HG03520 (cell line): ENCODE results near the gene SLC26A6.

Experiments
- ATAC-seq: cut with Tn5 transposase; IDR thresholded peaks from one replicate; pipeline ENCODE4 v1.9.1; 2021; ENCODE audit warnings: mild to moderate bottlenecking, moderate library complexity; ENCODE audit not compliant: unreplicated experiment

SLC26A6 gene

GRCh38 chr3:48599509-48600285 is 35.6 kb downstream of the SLC26A6 start:
- no peak for ATAC-seq

- no peak for ATAC-seq
Measured at GRCh38 chr3:48599077-48599501, 36.2 kb downstream of the SLC26A6 start.

GRCh38 chr3:48598323-48599076 is 36.8 kb downstream of the SLC26A6 start:
- no peak for ATAC-seq

- no peak for ATAC-seq
Measured at GRCh38 chr3:48597408-48597800, 37.9 kb downstream of the SLC26A6 start.

- no peak for ATAC-seq
Measured at GRCh38 chr3:48596676-48597407, 38.4 kb downstream of the SLC26A6 start.

- ATAC-seq, result no peak
Measured at GRCh38 chr3:48596157-48596556, 39.1 kb downstream of the SLC26A6 start.

- ATAC-seq, result no peak
Measured at GRCh38 chr3:48595526-48596121, 39.6 kb downstream of the SLC26A6 start.

DNA sequence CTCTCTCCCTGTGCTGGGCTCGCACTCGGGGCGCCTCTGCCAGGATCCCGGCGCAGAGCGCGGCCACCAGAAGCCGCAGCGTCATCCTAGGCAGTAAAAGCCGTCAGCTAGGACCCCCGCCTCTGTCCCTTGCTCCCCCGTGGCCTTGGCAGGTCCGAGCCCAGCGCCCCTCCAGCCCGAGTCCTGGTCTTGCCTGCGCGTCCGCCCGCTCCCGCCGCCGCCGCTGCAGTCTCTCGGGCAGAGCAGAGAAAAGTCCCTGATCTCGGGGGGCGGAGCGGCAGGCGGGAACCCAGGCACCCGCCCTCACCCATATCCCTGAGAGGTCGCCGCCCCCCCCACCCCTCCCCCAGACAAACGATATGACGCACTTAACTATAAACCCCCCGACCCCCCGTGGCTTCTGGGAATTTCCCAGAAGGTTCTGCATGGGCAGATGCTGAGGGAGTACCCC is 40.2 kb downstream of the SLC26A6 start, which contains the start of gene COL7A1:
Gene COL7A1 (minus strand): TSS at position 255 of the 451 bp plus-strand sequence. CDS start 170 bp downstream, at position 85.
- no peak for ATAC-seq

GRCh38 chr3:48594417-48595049 is 40.7 kb downstream of the SLC26A6 start:
- ATAC-seq, result no peak

- no peak for ATAC-seq
Measured at GRCh38 chr3:48593337-48593736, 41.9 kb downstream of the SLC26A6 start.

GRCh38 chr3:48592519-48593087 is 42.7 kb downstream of the SLC26A6 start:
- no peak for ATAC-seq

- no peak for ATAC-seq
Measured at GRCh38 chr3:48591886-48592518, 43.3 kb downstream of the SLC26A6 start.

DNA sequence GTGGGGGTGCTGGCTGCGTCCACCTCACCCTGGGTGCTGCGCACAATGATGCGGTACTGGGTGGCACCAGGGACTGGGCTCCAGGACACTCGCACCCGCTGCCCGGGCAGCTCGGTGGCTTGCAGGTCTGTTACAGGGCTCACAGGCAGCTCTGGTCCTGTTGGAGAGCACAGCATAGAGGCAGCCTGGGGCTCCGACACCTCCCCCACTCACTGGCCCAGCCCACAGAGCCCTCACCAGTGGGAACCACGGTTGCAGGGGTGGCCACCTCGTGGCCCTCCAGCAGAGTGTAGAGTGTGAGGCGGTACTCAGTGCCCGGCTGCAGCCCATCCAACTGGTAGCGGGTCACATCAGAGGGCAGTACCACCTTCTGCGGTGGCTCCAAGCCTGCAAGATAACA is 43.8 kb downstream of the SLC26A6 start:
- no peak for ATAC-seq

DNA sequence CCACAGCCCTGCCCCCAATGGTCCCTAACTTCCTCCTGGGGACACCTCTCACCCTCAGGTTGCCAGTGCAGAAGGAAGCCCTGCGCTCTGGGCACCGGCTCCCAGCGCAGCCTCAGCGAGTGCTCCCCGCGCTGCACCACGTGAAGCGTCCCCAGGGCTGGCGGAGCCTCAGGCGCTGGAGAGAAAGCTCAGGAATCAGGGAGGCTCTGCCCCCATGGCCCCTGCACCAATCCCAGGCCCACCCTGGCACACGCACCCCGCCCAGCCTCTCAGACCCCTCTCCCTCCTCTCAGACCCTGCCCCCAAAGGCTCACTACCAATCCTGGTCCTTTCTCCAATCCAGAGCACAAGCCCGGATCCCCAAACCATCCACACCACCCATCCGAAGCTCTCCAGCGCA is 47.0 kb downstream of the SLC26A6 start:
- ATAC-seq, result no peak

- ATAC-seq, result no peak
Measured at GRCh38 chr3:48587686-48588085, 47.6 kb downstream of the SLC26A6 start.

GRCh38 chr3:48585411-48585810 is 49.9 kb downstream of the SLC26A6 start:
- no peak for ATAC-seq

- no peak for ATAC-seq
Measured at GRCh38 chr3:48584836-48585235, 50.4 kb downstream of the SLC26A6 start.

GRCh38 chr3:48581621-48582481 is 53.4 kb downstream of the SLC26A6 start:
- ATAC-seq, result no peak

DNA sequence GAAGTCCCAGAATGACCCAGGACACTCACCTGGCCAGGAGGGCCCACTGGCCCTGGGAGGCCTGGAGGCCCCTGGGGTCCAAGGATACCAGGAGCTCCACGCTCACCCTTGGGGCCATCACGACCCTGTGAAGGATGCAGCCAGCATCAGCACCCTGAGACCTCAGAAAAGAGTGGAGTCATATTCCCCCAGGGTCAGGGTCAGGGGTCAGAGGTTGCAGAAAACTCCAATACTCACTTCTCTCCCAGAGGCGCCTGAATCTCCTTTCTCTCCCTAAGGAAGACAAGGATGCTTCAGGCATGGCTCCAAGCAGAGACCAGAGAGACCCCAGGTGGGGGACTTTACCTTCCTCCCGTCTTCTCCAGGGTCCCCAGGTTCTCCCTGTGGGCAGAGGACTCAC is 58.6 kb downstream of the SLC26A6 start:
- no peak for ATAC-seq
